Measurements from ENCODE around the gene RAB20.
"Not testable (repeated sequence)": the region's sequence is repeated elsewhere in the genome, so short reads cannot be mapped to it uniquely, and the experiment has no call there.

The RAB20 gene

DNA sequence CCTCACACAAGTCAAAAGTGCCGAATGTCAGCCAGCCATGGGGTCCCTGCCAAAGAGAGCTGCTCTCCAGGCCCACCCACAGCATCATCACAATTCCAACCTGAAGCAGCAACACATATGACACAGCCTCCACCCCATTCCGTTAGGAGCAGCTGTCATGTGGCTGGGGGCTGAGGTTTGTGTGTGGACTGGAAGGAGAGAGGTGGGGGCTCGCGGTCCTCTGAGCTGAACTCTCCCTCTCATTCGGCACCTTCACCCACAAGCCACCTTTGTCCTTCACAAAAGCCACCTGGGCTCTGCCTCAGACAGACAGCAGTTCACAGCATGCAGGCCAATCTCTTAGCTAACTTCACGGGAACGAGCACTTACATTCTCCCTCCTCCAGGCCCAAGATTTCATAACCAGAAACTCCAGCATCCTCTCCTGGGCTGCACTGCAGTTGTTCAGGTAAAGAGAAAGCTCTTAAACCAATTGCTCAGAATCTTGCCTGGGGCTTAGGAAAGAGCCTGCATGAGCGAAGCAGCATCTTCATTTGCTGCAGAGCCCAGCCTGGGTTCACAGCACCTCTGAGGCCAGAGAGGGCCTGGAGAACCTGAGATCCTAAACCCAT lies 7.2 kb downstream of the RAB20 start:
- DNase-seq, result no peak

DNA sequence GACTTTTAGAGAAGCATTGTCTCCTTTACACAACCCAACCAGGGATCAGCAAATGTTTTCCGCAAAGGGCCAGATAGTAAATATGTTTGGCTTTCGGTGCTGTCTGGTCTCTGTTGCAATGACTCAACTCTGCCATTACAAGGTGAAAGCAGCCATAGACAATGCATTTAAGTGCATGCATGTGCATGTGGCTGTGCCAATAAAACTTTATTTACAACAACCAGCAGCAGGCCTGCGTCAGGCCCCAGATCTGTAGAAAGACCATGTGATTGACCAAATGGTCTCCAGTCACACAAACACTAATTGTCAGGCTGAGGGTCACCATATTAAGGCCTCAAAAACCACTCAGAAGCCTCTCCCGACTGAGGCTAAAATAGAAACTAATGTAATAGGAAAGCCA lies 8.1 kb downstream of the RAB20 start:
- no peak for DNase-seq

DNA sequence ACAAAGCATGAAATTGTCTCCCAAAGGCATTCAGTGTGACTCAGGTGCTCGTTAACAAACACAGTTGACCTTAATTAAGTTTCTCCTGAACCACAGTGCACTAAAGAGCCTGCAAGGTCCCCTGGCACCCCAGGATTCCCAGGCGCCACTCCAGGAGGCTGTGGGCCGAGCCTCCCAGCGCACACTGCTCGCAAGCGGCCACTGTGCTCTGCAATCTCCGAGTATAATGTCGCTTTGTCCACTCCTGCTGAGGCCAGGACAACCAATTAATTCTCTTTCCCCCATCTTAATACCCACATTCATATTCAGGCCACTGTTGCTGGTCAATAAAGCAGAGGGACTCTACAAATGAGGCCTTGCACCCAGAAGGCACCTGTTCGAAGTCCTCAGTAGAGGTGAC lies 8.8 kb downstream of the RAB20 start:
- no peak for DNase-seq

DNA sequence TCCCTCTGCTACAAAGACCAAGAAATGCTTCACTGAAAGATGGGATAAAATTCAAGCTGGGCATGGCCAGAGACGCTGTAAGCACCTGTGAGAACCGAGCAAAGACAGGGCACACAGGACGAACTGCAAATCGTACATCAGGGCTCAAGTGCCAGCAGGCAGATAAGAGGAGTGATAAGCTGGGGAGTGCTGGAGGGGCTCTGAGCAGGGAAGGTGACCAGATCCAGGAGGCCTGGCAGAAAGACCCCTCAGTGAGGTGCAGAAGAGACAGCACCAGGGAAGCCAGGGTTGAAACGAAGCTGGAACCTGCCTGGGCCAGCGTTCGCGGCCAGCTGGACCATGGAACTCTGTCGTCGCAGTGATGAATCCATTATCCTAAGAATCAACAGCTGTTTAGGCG lies 10.2 kb downstream of the RAB20 start:
- no peak for DNase-seq

DNA sequence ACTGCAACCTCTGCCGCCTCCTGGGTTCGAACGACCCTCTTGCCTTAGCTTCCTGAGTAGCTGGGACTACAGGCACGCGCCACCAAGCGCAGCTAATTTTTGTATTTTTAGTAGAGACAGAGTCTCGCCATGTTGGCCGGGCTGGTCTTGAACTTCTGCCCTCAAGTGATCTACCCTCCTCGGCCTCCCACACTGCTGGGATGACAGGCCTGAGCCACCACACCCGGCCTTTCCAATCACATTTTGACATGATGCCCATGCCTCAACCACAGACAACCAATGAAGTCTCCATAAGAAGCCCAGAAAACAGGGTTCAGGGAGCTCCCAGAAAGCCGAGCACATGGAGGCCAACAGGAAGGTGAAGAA lies 11.7 kb downstream of the RAB20 start:
- no peak for DNase-seq

DNA sequence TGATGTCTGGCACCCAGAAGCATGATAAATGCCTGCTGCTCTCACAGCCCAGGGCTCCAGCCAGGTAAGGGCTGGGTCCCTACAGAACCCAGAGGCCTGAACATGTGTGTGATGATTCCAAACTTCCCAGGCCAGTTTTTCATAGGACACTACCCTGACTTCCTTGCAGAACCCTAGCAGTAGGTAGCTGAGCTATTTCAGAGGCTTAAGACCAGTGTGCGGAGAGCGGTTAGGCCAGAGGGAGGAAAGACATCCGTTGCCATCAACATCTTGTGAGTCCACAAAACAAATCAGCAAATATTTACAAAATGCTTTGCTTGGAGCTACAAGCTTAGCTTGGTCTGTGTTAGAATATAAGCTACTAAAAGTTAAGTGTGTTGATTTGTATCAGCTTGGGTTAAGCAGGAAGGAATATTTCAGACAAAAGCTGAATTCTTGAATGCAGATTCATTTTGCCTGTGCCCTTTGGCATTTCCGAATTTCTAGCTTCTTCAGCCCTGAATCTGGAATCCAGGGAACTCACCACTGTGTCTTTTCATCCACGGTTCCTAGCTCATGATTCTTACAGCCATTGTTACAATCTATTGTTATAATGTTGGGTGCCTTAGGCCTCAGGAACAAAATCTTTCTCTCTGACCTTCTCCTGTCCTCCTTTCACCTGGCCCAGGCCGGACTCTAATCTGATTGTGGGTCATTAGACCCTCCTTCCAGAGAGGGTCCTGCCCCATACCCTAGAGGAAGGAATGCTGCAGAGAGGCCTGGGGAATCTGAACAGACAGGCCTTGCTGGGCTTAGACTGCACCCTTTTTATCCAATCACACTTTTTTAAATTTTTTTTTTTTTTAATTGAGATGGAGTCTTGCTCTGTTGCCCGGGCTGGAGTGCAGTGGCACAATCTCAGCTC lies 12.4 kb downstream of the RAB20 start:
- DNase-seq, result no peak

DNA sequence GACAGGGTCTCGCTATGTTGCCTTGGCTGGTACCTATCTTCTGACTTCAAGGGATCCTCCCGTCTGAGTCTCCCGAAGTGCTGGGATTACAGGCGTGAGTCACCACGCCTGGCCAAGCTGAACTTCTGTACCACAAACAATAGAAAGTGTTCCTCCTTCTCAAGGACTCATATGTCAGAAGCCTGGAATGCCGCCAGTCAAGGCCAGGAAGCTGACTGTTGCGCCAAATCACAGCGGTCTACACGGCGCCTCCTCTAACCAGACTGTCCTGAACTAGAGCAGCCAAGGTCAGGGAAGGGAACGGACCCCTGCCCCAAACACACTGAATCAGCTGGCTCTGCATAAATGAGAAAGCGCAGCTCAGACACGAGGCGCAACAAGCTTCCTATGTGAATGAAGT lies 14.6 kb downstream of the RAB20 start:
- DNase-seq, result peak; percentile 47 to 59

DNA sequence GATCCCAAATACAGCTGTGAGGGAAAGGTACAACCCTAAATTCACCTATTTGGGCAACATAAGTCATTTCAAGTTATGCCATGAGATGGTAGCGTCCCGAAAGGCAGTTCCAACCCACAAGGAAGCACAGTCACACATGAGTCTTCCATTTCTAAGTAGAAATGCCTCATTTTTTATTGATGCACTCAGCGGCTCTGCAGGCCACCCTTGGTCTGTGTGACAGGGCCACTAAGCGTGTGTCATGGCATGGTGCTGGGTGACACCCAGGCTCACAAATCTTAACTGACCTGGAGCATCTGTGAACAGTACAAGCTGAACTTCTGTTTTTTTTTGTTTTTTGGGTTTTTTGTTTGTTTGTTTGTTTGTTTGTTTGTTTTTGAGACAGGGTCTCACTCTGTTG lies 15.1 kb downstream of the RAB20 start:
- DNase-seq, result no peak

DNA sequence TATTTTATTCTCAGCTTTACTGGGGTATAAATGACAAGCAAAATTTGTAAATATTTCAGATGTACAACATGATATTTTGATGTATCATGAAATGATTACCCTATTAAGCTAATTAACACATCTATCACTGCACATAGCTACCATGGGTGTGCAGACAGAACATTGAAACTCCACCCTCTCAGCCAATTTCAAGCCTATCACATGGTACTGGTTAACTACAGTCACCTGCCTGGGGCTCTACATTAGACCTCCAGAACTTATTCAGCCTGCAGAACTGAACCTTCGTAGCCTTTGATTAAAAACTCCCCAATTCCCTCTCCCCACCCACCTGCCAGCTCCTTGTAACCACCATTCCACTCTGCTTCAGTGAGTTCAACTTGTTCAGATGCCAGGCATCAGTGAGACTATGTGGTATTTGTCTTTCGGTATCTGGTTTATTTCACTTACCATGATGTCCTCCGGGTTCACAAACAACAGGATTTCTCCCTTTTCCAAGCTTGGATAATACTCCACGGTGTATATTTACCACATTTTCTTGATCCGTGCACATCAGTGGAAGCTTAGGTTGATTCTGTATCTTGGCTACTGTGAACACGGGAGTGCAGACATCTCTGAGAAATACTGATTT lies 19.2 kb downstream of the RAB20 start:
- DNase-seq, result no peak

DNA sequence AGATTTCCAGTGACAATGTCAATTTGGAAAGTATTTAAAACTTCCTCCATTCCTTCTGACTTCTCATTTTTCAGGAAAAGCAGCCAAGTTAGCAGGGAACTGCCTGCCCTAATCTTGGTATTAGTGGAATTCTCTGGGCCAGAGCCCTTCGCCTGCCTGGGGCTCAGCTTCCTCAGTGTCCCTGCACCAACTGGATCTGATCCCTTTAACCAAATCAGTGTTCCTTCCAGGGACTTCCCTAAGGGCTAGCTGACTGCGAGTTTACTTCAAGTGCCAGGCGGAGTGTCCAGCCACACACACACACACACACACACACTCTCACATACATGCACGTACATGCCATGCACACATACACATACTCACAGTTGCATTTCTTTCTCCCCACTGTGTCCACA lies 20.0 kb downstream of the RAB20 start:
- DNase-seq, result no peak

DNA sequence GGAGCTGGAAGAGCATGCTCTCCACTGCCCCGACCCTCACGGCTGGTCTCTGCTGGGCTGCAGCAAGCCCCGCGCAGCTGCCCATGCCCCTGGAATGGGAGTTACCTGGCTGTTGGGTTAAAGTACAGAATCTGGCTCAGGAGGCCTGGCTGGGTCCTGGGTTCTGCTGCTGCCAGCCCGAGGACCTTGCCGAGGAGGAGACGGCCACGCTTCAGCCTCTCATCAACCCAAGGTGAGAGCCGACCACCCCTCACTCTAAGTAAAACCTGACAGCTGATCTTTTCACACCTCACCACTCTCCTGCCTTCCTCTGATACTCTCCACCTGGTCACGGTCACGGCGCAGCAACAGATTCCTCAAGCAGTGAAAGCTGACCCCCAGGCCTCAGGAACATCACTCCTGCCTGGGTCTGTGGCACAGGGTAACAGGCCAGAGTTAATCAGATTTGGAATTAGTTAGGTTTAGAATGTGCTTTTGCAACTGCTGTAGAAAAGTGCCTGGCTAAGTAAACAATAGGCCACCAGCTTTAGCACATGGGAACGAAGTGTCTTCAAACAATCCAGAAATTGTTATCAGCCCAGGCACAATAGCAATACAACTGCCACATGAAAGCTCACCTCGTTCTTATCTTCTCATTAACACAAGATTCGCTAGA lies 20.5 kb downstream of the RAB20 start:
- DNase-seq, result no peak

DNA sequence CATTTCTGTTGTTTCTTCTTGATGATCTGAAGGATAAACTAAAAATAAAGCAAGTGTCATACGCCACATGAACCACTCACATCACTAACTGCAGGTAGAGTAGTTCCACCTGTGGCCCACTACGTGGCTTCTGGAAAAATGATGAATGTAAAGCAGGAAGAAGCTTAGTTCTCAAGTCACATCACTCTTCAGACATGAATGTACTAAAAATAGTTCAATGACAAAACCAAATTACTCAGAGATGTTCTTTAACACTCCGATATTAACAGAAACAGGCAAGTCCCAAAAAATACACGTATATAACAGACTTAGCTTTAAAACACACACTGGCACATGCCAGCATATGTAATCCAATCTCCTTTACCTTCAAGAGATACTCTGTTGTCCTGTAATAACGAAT lies 21.6 kb downstream of the RAB20 start:
- no peak for DNase-seq

DNA sequence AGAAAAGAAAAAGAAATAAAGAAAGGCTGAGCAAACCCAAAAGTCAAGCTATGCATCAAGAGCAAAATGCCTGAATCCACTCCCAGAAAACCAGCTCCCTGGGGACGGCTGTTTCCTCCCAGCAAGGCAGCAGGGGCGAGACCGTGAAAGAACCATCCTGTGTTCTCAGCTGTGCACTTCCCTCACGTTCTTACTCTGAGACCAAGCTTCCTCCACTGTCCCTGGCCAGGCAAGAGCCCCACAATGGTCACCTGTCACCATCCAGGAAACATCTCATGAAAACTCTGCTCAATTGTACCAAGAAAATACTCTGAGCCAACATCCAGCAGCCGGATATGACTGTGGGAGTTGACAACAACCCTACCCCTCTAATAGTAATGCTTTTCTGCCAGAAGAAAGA lies 22.9 kb downstream of the RAB20 start:
- DNase-seq, result peak; percentile 51 to 59

DNA sequence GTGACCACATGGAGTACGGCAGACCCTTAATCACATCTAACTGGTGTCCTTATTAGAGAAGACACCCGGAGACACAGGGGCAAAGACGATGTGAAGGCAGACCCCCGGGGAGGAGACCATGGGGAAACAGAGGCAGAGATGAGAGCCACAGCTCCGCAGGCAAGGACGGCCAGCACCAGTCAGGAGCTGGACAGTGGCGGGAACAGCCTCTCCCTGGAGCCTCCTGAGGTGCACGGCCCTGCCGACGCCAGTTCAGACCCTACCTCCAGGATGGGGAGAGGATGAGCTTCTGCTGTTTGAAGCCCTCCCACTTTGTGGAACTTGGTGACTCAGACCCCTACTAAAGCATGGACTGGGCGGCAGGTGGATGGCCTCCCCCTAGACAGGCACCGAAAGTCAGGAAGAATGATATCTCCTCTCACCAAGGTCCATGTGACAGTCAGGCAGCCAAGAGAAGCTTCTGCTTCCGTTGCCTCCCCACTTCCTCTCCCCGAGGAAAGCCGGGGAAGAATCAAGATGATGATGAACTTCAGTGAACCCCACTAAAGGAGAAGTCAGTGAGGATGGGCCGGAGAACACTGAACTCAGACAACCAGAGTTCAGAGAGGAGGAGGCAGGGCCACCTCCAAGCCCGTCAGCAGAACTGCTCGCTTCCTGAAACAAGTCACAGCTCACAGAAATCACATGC lies 25.4 kb downstream of the RAB20 start:
- DNase-seq, result peak; percentile 98

DNA sequence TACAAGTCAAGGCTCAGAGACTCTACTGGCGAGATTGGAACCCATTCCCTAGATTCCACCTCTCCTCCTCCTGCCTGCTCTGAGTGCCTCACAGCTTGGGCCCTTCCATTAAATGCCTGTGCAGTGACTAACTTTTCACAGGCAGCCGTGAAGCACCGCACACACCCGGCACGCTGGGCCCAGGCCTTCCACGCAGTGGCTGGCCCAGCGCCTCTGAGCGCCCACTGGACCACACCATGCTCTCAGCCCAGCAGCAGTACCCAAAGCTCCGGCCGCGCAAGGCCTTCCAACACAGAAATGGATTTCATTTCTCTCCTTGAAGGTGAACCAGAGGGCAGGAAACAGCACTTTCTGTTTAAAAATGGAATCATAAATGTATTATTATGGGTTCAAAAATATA lies 26.0 kb downstream of the RAB20 start:
- no peak for DNase-seq

DNA sequence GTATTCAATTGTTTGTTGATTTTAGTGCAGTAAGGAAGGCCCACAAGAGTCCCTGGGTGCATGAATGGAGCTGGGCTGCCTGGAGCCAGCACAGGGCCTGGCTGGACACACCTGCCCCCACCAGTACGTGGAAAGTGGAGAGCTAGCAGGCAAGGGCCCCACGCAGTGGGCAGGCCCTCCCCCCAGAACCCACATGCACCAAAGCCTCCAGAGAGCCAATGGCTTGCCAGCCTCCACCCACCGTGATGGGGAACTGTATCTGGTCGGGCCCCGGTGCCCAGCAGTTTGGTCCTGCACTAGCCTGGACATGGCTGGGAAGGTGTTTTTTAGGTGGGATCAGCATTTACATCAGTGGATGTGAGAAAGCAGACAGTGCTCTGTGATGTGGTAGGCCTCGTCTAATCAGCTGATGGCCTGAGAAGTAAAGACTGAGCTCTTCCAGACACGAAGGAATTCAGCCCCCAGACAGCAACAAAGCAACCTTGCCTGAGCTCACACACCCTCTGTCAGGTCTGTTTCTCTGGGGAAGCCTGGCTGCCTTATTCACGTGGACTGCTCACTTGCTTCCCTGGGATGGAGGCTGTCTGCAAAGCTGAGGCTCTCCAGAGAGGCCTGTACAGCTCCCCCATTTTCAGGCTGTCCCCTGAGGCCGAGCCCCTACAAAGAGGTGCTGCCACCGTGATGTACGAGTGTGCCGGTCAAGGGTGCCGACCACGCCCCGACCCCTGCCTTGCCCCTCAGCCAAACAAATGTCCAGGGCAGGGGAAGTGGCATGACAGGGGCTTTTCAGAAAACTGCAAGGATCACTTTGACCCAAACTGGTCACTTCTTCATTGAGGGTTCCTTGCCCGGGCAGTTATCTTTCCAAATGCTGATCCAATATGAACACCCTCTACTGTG lies 27.5 kb downstream of the RAB20 start:
- no peak for DNase-seq

DNA sequence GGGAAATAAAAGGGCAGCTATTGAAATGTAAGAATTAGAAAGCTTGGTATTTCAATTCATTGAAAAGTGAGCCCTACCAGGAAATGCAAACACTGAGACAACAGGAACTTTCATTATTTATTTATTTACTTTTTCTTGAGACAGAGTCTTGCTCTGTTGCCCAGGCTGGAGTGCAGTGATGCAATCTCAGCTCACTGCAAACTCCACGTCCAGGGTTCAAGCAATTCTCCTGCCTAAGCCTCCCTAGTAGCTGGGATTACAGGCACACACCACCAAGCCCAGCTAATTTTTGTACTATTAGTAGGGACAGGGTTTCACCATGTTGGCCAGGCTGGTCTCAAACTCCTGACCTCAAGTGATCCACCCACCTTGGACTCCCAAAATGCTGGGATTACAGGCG lies 29.3 kb downstream of the RAB20 start:
- DNase-seq, result not testable (repeated sequence)

DNA sequence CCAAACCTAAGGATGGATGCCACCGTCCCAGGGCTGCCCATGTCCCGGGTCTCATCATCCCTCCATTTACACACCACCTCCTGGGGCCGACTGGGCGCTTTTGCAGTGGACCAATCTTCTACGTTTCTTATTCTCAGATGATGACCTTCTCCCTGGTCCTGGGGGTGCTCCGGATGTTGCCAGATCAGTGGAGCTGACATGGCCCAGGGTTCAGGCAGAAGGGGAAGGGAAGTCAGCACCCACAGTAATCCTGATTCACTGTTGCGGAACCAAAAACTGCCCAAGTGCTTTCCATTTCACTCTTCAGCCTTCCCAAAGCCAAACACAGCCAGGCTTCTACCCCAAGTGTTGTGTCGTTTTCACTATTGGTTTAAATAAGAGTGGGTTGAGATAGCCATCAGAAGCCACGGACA lies 29.8 kb downstream of the RAB20 start:
- DNase-seq, result peak; percentile 88 to 89

DNA sequence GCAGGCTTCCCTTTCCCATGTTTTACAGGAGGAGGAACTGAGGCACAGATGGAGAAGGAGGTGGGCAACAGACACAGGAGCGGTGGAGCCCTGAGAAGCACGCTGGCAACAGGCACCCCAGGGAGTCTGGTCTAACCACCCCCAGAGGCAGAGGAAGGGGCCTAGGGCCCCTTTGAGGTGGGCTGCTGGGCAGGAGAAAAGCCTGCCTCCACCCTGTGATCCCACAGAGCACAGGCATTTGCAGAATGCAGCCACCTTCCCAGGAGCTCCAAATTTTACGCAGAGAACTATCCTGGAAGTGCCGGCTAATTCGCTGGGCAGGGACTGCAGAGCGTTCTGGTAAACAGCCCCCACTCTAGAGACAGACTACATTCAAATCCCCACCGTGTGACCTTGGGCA lies 30.4 kb downstream of the RAB20 start:
- DNase-seq, result no peak

DNA sequence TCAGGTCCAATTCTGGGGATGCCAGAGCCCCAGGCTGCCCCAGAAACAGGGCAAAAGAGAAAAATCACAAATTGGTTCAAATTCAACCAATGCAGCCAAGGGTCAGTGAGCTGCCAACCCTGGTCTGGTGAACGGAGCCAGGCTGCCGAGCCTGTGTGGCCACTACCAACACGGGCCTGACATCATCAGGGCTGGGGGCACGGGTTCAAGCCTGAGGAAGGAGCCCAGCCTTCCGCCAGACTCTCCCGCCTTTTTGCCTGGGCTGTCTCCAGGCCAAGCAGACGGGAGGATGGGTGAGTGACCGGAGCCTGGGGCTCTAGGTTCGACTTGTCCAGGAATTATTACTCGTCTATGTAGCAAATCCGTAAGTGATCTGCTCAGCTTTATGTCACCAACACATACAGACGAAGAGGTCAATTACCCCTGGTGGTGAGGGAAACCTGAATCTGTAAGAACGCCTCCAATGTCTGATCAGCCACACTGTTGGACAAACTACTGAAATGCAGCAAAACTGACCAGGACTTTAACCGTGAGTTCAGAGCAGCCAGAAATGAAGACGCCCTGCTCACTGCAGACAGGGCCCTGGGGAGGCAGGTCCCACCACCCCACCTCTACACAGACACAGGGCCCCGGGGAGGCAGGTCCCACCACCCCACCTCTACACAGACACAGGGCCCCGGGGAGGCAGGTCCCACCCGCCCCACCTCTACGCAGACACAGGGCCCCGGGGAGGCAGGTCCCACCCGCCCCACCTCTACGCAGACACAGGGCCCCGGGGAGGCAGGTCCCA lies 31.8 kb downstream of the RAB20 start:
- no peak for DNase-seq

DNA sequence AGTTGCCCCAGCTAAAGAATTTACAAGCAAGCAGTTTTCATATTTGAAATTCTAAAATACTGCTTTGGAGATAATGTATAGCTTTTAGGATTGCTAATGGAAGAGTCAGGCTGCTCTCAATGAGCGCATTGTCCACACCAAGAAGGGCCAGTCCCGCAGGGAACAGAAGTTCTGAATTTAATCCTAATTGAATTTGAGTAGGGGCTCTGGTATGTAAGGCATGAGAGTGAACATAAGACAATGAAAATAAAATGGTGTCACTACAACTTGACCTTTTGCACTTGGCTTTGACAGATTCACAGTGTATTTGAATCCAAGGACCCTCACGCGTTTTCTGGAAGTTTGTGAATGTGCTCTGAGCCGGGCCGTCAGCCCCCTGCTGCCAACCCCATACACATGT lies 32.6 kb downstream of the RAB20 start:
- no peak for DNase-seq

Data from inflammatory macrophage (primary cell).